AG10803 (cell line): ENCODE measurements around the gene SNX6.
"Not testable (repeated sequence)": the region's sequence is repeated elsewhere in the genome, so short reads cannot be mapped to it uniquely, and the experiment has no call there.

Experiments used
- DNase-seq: peaks from one replicate; pipeline ENCODE4 v3.0.0; 2010; ENCODE audit warnings: low read depth
- H3K4me3 ChIP-seq: 2 replicates; pipeline ENCODE4 v1.5.1; 2011; ENCODE audit warnings: mild to moderate bottlenecking, low read length, control low read depth
- CTCF ChIP-seq: conservative IDR thresholded peaks from 2 replicates; pipeline ENCODE4 v1.5.1; 2011; ENCODE audit warnings: mild to moderate bottlenecking, low read length, control low read depth, inconsistent platforms

The SNX6 gene

GRCh38 chr14:34668111-34668510, 38.2 kb upstream of the SNX6 start:
- no peak for DNase-seq
- H3K4me3 ChIP-seq = no peak overlapping the region
- no peak for TF ChIP-seq CTCF

DNA sequence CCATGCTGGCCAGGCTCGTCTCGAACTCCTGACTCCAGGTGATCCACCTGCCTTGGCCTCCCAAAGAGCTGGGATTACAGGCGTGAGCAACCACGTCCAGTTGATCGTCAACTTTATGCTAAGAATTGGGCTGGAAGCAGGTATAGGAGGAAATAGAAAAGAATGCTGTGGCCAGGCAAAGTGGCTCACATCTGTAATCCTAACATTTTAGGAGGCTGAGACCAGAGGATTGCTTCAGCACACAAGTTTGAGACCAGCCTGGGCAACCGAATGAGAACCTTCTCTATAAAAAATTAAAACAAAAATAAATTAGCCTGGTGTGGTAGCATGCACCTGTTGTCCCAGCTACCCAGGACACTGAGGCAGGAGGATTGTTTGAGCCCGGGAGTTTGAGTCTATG, 37.1 kb upstream of the SNX6 start:
- no peak for DNase-seq
- no peak overlapping the region for H3K4me3 ChIP-seq

GRCh38 chr14:34665785-34666435, 36.0 kb upstream of the SNX6 start:
- peak; percentile 93 for DNase-seq
- H3K4me3 ChIP-seq = no peak overlapping the region
- no peak for TF ChIP-seq CTCF

More for the DNA sequence above, 37.1 kb upstream of the SNX6 start:
- TF ChIP-seq CTCF = no peak

DNA sequence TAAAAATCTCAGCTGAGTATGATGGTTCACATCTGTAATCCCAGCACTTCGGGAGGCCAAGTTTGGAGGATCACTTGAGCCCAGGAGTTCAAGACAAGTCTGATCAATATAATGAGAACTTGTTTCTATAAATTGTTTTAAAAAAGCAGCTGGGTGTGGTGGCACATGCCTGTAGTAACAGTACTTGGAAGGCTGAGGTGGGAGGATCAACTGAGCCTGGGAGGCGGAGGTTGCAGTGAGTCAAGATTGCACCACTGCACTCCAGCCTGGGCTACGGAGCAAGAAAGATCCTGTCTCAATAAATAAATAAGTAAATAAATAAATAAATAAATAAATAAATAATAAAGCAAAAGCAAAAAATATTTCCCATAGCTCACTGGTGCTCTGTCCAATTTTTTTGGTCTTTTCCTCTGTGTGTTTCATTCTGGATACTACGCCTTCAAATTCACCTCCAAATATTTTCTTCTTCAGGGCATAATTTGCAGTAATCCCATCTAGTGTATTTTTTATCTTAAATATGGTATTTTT, 32.7 kb upstream of the SNX6 start:
- DNase-seq = no peak
- no peak overlapping the region for H3K4me3 ChIP-seq
- no peak for TF ChIP-seq CTCF

- no peak for TF ChIP-seq CTCF
- no peak for DNase-seq
- H3K4me3 ChIP-seq = no peak overlapping the region
Observed at GRCh38 chr14:34660796-34661195, 30.8 kb upstream of the SNX6 start.

DNA sequence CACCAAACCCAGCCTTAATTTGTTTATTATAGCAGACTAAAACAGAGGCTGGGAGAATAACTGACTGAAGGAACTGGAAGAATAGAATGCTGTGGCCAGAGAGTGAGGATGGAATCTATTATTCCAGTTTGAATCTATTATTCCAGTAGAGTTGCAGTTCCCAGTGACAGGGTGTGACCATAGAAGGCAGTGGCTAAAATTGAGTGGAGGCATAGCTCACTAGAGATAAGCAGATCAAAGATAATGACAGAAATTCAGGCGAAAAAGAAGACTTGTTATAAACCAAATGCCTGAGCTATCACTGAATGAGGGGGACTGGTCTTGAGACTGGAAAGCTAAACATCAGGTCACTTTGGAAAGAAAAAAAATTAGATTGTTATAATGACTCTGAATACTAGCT, 26.0 kb upstream of the SNX6 start:
- H3K4me3 ChIP-seq = no peak overlapping the region
- TF ChIP-seq CTCF = no peak
- no peak for DNase-seq

GRCh38 chr14:34653073-34653472, 23.1 kb upstream of the SNX6 start:
- DNase-seq, H3K4me3 ChIP-seq: not testable (repeated sequence)

DNA sequence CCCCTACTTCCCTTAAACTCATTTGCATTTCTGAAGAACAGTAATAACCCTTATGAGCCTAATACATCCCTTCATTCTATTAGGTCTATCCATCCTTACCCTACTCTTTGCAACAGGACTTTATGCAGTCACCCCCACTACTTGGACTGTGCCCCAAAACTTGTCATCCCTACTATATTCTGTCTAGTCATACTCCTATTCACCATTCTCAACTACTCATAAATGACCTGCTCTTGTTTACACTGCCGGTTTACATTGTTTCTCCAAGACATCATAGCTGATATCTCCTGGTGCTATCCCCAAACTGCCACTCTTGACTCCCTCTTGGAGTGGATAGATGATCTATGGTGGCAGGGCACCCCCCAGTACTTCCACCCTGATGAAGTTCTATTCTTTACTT, 22.4 kb upstream of the SNX6 start:
- not testable (repeated sequence) for DNase-seq, H3K4me3 ChIP-seq
